HEK293T (cell line): Measurements from ENCODE around the gene NPFFR2.

Experiments used
- ARNT ChIP-seq: fragments of 450-650 bp; IDR thresholded peaks from 2 replicates; pipeline ENCODE4 v1.6.1; 2017; ENCODE audit warnings: mild to moderate bottlenecking
- BHLHE40 ChIP-seq: fragments of 450-650 bp; IDR thresholded peaks from 2 replicates; pipeline ENCODE4 v1.6.1; 2016; ENCODE audit warnings: mild to moderate bottlenecking, moderate library complexity, borderline replicate concordance
- ELF4 ChIP-seq: fragments of 450-650 bp; IDR thresholded peaks from 2 replicates; pipeline ENCODE4 v1.6.1; 2017; ENCODE audit warnings: antibody characterized with exemption
- FOXM1 ChIP-seq: fragments of 450-650 bp; IDR thresholded peaks from 2 replicates; pipeline ENCODE4 v1.6.1; 2017; ENCODE audit warnings: mild to moderate bottlenecking, borderline replicate concordance
- TARDBP ChIP-seq: fragments of 450-650 bp; IDR thresholded peaks from 2 replicates; pipeline ENCODE4 v1.6.1; 2016
- TF ChIP-seq, protein P1 (sequence below): fragments of 450-650 bp; IDR thresholded peaks from 2 replicates; pipeline ENCODE4 v1.6.1; 2016

DNA sequence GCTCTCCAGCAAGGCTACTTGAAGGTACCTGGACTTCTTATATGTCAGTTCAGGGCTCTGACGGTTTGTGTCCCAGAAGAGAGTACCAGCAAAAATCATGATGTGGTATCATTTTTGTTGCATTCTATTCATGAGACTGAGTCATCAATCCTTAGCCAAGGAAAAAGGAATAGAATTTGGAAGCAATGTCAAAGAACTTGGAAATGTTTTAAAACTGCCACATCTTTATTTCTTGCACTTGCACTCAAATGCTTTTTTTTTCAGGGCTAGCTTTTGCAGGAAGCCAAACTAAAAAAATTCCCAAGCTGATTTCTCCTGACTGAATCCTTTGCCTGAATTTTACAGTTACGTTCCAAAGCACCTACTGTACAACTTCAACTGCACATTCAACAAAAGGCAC lies 112.4 kb downstream of the NPFFR2 start:
- TF ChIP-seq, protein P1, sequence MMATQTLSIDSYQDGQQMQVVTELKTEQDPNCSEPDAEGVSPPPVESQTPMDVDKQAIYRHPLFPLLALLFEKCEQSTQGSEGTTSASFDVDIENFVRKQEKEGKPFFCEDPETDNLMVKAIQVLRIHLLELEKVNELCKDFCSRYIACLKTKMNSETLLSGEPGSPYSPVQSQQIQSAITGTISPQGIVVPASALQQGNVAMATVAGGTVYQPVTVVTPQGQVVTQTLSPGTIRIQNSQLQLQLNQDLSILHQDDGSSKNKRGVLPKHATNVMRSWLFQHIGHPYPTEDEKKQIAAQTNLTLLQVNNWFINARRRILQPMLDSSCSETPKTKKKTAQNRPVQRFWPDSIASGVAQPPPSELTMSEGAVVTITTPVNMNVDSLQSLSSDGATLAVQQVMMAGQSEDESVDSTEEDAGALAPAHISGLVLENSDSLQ: no peak
- TF ChIP-seq TARDBP: no peak
- no peak for TF ChIP-seq ELF4
- no peak for TF ChIP-seq BHLHE40
- TF ChIP-seq ARNT: no peak
- TF ChIP-seq FOXM1: no peak
